Measurements from ENCODE around the gene POLR1E. TPM values are rescaled to one million over a fixed set of nuclear protein-coding genes. Genes with fewer than 3 reads are reported as not detected.

POLR1E gene
- total RNA-seq, 1 donor from 2014 or later: 49.4 TPM

Other genes starting within 250 kb of the POLR1E start
- 75.4 and 77.4 TPM in 2 replicates for gene GRHPR, start 63.3 kb upstream of the POLR1E start, total RNA-seq
- 10.6 and 11.0 TPM in 2 replicates for gene ZBTB5, start 20.5 kb upstream of the POLR1E start, total RNA-seq
- gene FBXO10, start 90.4 kb downstream of the POLR1E start, total RNA-seq: 1.8 and 2.4 TPM in 2 replicates
- 153 and 155 TPM in 2 replicates for gene TOMM5, start 106.6 kb downstream of the POLR1E start, total RNA-seq
- not detected in 2 replicates for gene FRMPD1, start 165.0 kb downstream of the POLR1E start, total RNA-seq

All from activated T-helper 2 cell treated with anti-CD3 and anti-CD28 coated beads, Interferon-gamma antibody, Interleukin-2, Interleukin-4, amounts not matched to agents 10 μg/mL and 5 μg/mL and 100 μg/mL, durations not matched to agents 14 hours and 24 hours and 36 hours (primary cell).